Adrenal gland (tissue), 5 donors: ENCODE results near the gene ATL1.

Experiments
- CTCF ChIP-seq, 6 experiments: fragments of 450-650 bp in 4 of 6; fragments of 200-600 bp in 2 of 6; sonication (generic) in 1 of 6; IDR thresholded peaks; 1 replicate in 5 of 6; 2 replicates in 1 of 6; pipeline versions ENCODE4 v1.5.1 to v1.8.0; 2016 to 2021; ENCODE audit warnings: antibody characterized with exemption in 6 of 6, mild to moderate bottlenecking in 2 of 6, moderate library complexity in 1 of 6
- POLR2A ChIP-seq, 2 donors: fragments of 450-650 bp; IDR thresholded peaks; one replicate each; pipeline ENCODE4 v1.6.1; 2017; ENCODE audit warnings: antibody characterized with exemption in 2 of 2, mild to moderate bottlenecking in 2 of 2, moderate library complexity in 1 of 2
- donor health status: DM: no; HTN: no; CAD: no.

GRCh38 chr14:50539051-50539450 is 20.9 kb upstream of the ATL1 start:
- TF ChIP-seq CTCF (IDR thresholded peaks at IDR 0.05), result no peak
- TF ChIP-seq POLR2A (IDR thresholded peaks at IDR 0.05), result no peak
